Loucy (cell line): ENCODE data around the gene ZNF396.

ENCODE experiments used
- H2AFZ ChIP-seq: fragments of 200-600 bp; sonication (generic); 2 replicates; pipeline ENCODE4 v1.6.0; 2016; ENCODE audit warnings: antibody characterized with exemption, mild to moderate bottlenecking, low read length, moderate library complexity
- H3F3A ChIP-seq: fragments of 200-600 bp; 2 replicates; pipeline ENCODE4 v1.6.0; 2016; ENCODE audit warnings: antibody characterized with exemption, low read depth, mild to moderate bottlenecking
- H3K27me3 ChIP-seq: fragments of 200-600 bp; sonication (generic); 2 replicates; pipeline ENCODE4 v1.6.1; 2014; ENCODE audit warnings: low read length, mild to moderate bottlenecking; ENCODE audit not compliant: insufficient read depth, poor library complexity, severe bottlenecking
- H3K36me3 ChIP-seq: fragments of 200-600 bp; sonication (generic); 2 replicates; pipeline ENCODE4 v1.6.1; 2016; ENCODE audit warnings: low read length; ENCODE audit not compliant: insufficient read depth
- H3K4me1 ChIP-seq: fragments of 200-600 bp; sonication (generic); 2 replicates; pipeline ENCODE4 v1.5.1; 2014; ENCODE audit warnings: low read length, mild to moderate bottlenecking; ENCODE audit not compliant: insufficient read depth, poor library complexity, severe bottlenecking
- H3K4me2 ChIP-seq: fragments of 200-600 bp; sonication (generic); 2 replicates; pipeline ENCODE4 v1.6.0; 2014; ENCODE audit warnings: antibody characterized with exemption, low read length, low read depth, mild to moderate bottlenecking; ENCODE audit not compliant: poor library complexity, severe bottlenecking
- H3K4me3 ChIP-seq: fragments of 200-600 bp; sonication (generic); 2 replicates; pipeline ENCODE4 v1.5.1; 2014; ENCODE audit warnings: low read length, mild to moderate bottlenecking, mixed read lengths; ENCODE audit not compliant: poor library complexity, severe bottlenecking
- H3K79me2 ChIP-seq: fragments of 200-600 bp; sonication (generic); 2 replicates; pipeline ENCODE4 v1.6.1; 2014; ENCODE audit warnings: low read length; ENCODE audit not compliant: insufficient read depth
- H3K9ac ChIP-seq: fragments of 200-600 bp; sonication (generic); 2 replicates; pipeline ENCODE4 v1.6.0; 2014; ENCODE audit warnings: mild to moderate bottlenecking, low read depth, low read length, moderate library complexity; ENCODE audit not compliant: poor library complexity, severe bottlenecking
- H3K9me2 ChIP-seq: fragments of 200-600 bp; sonication (generic); replicated peaks from 2 replicates; pipeline ENCODE4 v1.6.1; 2016; ENCODE audit warnings: low read depth, low read length, mixed read lengths
- H3K9me3 ChIP-seq: fragments of 200-600 bp; sonication (generic); 2 replicates; pipeline ENCODE4 v1.6.1; 2014; ENCODE audit warnings: mild to moderate bottlenecking, antibody characterized with exemption, low read length, low read depth; ENCODE audit not compliant: insufficient read depth
- H4K20me1 ChIP-seq: fragments of 200-600 bp; sonication (generic); 2 replicates; pipeline ENCODE4 v1.6.0; 2014; ENCODE audit warnings: antibody characterized with exemption, low read length, mild to moderate bottlenecking; ENCODE audit not compliant: insufficient read depth, poor library complexity, severe bottlenecking
- EZH2phosphoT487 ChIP-seq: fragments of 200-600 bp; IDR thresholded peaks from 2 replicates; pipeline ENCODE4 v1.6.1; 2018; ENCODE audit warnings: antibody characterized with exemption, mild to moderate bottlenecking, moderate library complexity, borderline replicate concordance
- TF ChIP-seq, protein P1 (sequence below): fragments of 200-600 bp; sonication (generic); conservative IDR thresholded peaks from 2 replicates; pipeline ENCODE4 v1.5.1; 2014; ENCODE audit warnings: mild to moderate bottlenecking, antibody characterized with exemption, low read length

The ZNF396 gene

DNA sequence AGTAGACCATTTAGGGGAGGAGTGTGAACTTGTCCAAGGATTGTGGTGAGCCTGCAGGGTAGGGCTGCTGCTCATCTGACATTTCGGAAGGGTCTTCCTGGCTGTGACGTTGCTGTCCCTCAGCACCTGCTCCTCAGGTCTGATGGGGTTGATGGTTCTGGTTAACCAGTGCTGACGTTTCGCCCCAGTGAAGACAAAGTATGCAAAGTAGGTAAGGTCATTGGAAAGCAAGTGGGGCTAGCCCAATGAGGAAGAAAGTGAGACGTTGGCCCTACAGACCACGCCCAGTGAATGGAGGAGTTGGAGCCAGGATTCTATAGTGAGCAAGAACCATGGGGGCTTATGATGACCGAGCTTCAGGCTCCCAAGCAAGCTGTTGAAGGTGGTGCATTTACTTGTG lies 33.4 kb upstream of the ZNF396 start:
- Histone ChIP-seq H3K9me3 (no peaks in the 10 kb centered on the region), H3K4me3 (no peak overlapping the region), H3F3A (no peaks in the 10 kb centered on the region), H3K9ac (no peak overlapping the region), H3K9me2 (no peaks in the 10 kb centered on the region), H4K20me1 (no peaks in the 10 kb centered on the region), H3K79me2 (no peaks in the 10 kb centered on the region), H3K4me2 (no peak overlapping the region), H2AFZ (no peak overlapping the region), H3K27me3 (no peaks in the 10 kb centered on the region), H3K4me1 (no peaks in the 10 kb centered on the region), H3K36me3 (no peaks in the 10 kb centered on the region)
- TF ChIP-seq, protein P1, sequence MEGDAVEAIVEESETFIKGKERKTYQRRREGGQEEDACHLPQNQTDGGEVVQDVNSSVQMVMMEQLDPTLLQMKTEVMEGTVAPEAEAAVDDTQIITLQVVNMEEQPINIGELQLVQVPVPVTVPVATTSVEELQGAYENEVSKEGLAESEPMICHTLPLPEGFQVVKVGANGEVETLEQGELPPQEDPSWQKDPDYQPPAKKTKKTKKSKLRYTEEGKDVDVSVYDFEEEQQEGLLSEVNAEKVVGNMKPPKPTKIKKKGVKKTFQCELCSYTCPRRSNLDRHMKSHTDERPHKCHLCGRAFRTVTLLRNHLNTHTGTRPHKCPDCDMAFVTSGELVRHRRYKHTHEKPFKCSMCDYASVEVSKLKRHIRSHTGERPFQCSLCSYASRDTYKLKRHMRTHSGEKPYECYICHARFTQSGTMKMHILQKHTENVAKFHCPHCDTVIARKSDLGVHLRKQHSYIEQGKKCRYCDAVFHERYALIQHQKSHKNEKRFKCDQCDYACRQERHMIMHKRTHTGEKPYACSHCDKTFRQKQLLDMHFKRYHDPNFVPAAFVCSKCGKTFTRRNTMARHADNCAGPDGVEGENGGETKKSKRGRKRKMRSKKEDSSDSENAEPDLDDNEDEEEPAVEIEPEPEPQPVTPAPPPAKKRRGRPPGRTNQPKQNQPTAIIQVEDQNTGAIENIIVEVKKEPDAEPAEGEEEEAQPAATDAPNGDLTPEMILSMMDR: no peak
- TF ChIP-seq EZH2phosphoT487: no peak

DNA sequence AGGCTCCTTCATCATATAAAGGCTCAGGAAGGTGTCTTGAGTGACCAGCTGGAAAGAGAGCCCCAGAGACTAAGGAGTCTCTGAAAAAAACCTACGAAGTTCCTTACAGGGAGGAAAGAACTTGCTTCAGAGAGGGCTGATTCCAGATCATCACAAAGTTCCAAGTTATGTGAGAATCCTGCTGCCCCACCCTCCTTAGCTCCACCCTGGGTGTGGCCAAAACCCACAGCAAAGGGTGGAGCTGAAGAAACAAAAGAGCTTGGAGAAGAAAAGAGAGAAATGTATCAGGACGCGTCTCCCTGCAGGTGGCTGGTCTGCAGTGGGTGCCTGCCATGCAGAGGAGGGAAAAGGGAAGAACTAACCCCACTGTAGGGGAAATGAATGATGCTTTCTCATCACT lies 32.8 kb upstream of the ZNF396 start:
- H3K9me3 ChIP-seq: no peaks in the 10 kb centered on the region
- TF ChIP-seq, protein P1: no peak
- TF ChIP-seq EZH2phosphoT487: no peak
- no peaks in the 10 kb centered on the region for H4K20me1 ChIP-seq
- H3F3A ChIP-seq: no peaks in the 10 kb centered on the region
- H3K4me3 ChIP-seq: no peak overlapping the region
- no peak overlapping the region for H2AFZ ChIP-seq
- no peaks in the 10 kb centered on the region for H3K4me1 ChIP-seq
- no peaks in the 10 kb centered on the region for H3K9me2 ChIP-seq
- H3K36me3 ChIP-seq: no peaks in the 10 kb centered on the region
- no peaks in the 10 kb centered on the region for H3K27me3 ChIP-seq
- no peak overlapping the region for H3K4me2 ChIP-seq
- no peak overlapping the region for H3K9ac ChIP-seq
- H3K79me2 ChIP-seq: no peaks in the 10 kb centered on the region

DNA sequence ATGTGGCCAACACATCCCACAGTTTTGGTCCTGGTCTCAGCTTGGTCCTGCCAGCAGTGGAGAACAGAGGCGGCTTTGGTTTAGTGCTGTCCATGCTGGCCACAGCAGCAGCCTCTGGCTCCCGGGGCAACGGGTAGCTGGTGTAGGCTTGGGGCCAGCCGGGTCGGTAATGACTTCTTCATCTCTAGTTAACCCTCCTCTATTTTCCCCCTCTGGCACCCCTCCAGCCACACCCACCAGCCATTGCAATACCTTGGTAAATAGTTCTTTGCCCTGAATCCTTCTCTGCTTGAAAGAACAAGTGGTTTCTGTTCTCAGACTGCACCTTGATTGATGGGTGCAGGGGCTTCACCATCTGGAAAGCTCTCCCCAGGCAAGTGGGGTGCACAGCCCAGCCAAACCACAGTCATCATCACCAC lies 31.7 kb upstream of the ZNF396 start:
- H3K79me2 ChIP-seq: no peaks in the 10 kb centered on the region
- H3K36me3 ChIP-seq: no peaks in the 10 kb centered on the region
- no peaks in the 10 kb centered on the region for H3K9me2 ChIP-seq
- no peak overlapping the region for H3K4me3 ChIP-seq
- no peaks in the 10 kb centered on the region for H3F3A ChIP-seq
- TF ChIP-seq EZH2phosphoT487: no peak
- TF ChIP-seq, protein P1: no peak
- no peak overlapping the region for H3K9ac ChIP-seq
- H3K4me2 ChIP-seq: no peak overlapping the region
- H3K4me1 ChIP-seq: no peaks in the 10 kb centered on the region
- no peaks in the 10 kb centered on the region for H3K9me3 ChIP-seq
- H4K20me1 ChIP-seq: no peaks in the 10 kb centered on the region
- no peak overlapping the region for H2AFZ ChIP-seq
- no peaks in the 10 kb centered on the region for H3K27me3 ChIP-seq
